Heart left ventricle (tissue), 16 donors: Measurements from ENCODE around the gene GOLGA7B. TPM values are rescaled to one million over a fixed set of nuclear protein-coding genes. Genes with fewer than 3 reads are reported as not detected.

Experiments used
- ATAC-seq, 4 donors: fragments of 200-7000 bp; cut with Tn5 transposase; one replicate each; pipeline ENCODE4 v1.9.1; 2020 to 2022; ENCODE audit warnings: moderate library complexity in 4 of 4, mild to moderate bottlenecking in 3 of 4, moderate number of reproducible peaks in 1 of 4
- DNase-seq, 5 donors: peaks; one replicate each; pipeline ENCODE4 v3.0.0-alpha.2; 2020
- H3K27ac ChIP-seq, 12 donors: fragments of 200-600 bp; sonication (generic) in 4 of 12; one replicate each; pipeline versions ENCODE4 v1.5.0 to v1.8.0; 2016 to 2022; ENCODE audit warnings: mild to moderate bottlenecking in 2 of 12
- H3K27me3 ChIP-seq, 9 donors: fragments of 200-600 bp; sonication (generic) in 2 of 9; one replicate each; pipeline versions ENCODE4 v1.5.1 to v1.8.0; 2016 to 2022; ENCODE audit warnings: mild to moderate bottlenecking in 3 of 9
- H3K36me3 ChIP-seq, 9 donors: fragments of 200-600 bp; sonication (generic) in 2 of 9; one replicate each; pipeline versions ENCODE4 v1.5.0 to v1.8.0; 2018 to 2022; ENCODE audit warnings: mild to moderate bottlenecking in 2 of 9
- H3K4me1 ChIP-seq, 12 donors: fragments of 200-600 bp; sonication (generic) in 4 of 12; one replicate each; pipeline versions ENCODE4 v1.5.0 to v1.8.0; 2016 to 2022; ENCODE audit warnings: mild to moderate bottlenecking in 3 of 12
- H3K4me3 ChIP-seq, 12 donors: fragments of 200-600 bp; sonication (generic) in 4 of 12; one replicate each; pipeline versions ENCODE4 v1.5.0 to v1.8.0; 2017 to 2022; ENCODE audit warnings: mild to moderate bottlenecking in 9 of 12, moderate library complexity in 4 of 12
- H3K9me3 ChIP-seq, 12 donors: fragments of 200-600 bp; sonication (generic) in 4 of 12; one replicate each; pipeline versions ENCODE4 v1.5.0 to v1.8.0; 2016 to 2022; ENCODE audit warnings: mild to moderate bottlenecking in 1 of 12
- CTCF ChIP-seq, 12 donors: fragments of 200-600 bp; sonication (generic) in 4 of 12; IDR thresholded peaks; one replicate each; pipeline versions ENCODE4 v1.5.0 to v1.8.0; 2018 to 2022; ENCODE audit warnings: antibody characterized with exemption in 12 of 12, mild to moderate bottlenecking in 5 of 12
- POLR2A ChIP-seq, 2 donors: fragments of 450-650 bp; IDR thresholded peaks; one replicate each; pipeline ENCODE4 v1.6.1; 2017; ENCODE audit warnings: antibody characterized with exemption in 2 of 2, mild to moderate bottlenecking in 2 of 2, moderate library complexity in 2 of 2
- WGBS, 4 donors: extraction: QIAGEN DNeasy Blood & Tissue Kit in 2 of 4; methylation state at CpG; one replicate each; pipeline versions ENCODE4 v1.1.5 to v1.1.7; 2013 to 2018; 5-methylcytosine and 5-hydroxymethylcytosine counted together
- intact Hi-C, 10 donors: fragments of 100-400 bp; cut with DNase I; formaldehyde crosslinking; loops; one replicate each; pipeline versions ENCODE4 v1.11.1 to v1.14.2; 2022
- polyA plus RNA-seq, 2 donors: library from polyadenylated mRNA; stranded (reverse); fragments of 200-250 nt; gene quantifications; one replicate each; pipeline ENCODE4 v1.2.3, GENCODE V29; 2013
- total RNA-seq, 9 donors: library from RNA; depleted of rRNA in 2 of 9; stranded (reverse); fragments of >200 nt in 2 of 9; fragmentation: NEBNext Ultra II Directional in 3 of 9; extraction: Animal tissue kit (Norgen Biotek cat#: 25700) in 3 of 9; gene quantifications; one replicate each; pipeline versions ENCODE4 v1.1.0 to v1.2.4, GENCODE V29; 2016 to 2023
- donor health status: ischemic (EF 13 %, LVEDD 7.1; RV severe dilation, severe dysfunction).
- donor health status: healthy with polysubstance abuse.
- donor health status: DM: no; HTN: yes; CAD: no.
- donor health status: DM: no; HTN: no; CAD: no.
- donor health status: ischemic (EF 25% LVEDD 6.9; RV normal size, moderate dysfunction).
- donor health status: ischemic (EF 25% LVEDD 5.7; RV mildly dilated, moderate dysfunction).
- donor health status: healthy.
- donor health status: DM: yes; HTN: yes; CAD: no.
- donor health status: ischemic (EF 35%, LVEDD 5.7; RV mildly dilated, moderate dysfunction).
- donor health status: nonischemic (EF 11% LVEDD 7.7; RV severe dilation, severe dysfunction).
- donor health status: DM: yes; HTN: yes; CAD: no.
- donor health status: PGD.
- donor health status: ischemic (EF 29% LVEDD 5.4; RV normal size, mild dysfunction).
- donor health status: nonischemic (EF 23%, LVEDD 6.1; RV moderate dilation, normal function).

Gene GOLGA7B
- total and polyA plus RNA-seq, 11 donors: 0.06 to 1.1 (median 0.16) TPM; not detected in 1

GRCh38 chr10:97827702-97828291, 21.8 kb upstream of the GOLGA7B start:
- DNase-seq (no peak), ATAC-seq (no peak)
- Histone ChIP-seq H3K27ac (no peak overlapping the region), H3K27me3 (peaks cover 0 to 15% (median 0%) of the 10 kb centered on the region in 9 donors), H3K4me1 (no peaks in the 10 kb centered on the region), H3K36me3 (no peaks in the 10 kb centered on the region), H3K9me3 (no peaks in the 10 kb centered on the region), H3K4me3 (no peak overlapping the region)
- intact Hi-C loops: no loop called here
- 34 to 52% (median 42%) methylated on average over 7 to 10 of the region's 10 CpGs for WGBS, 4 donors
- TF ChIP-seq CTCF (IDR thresholded peaks at IDR 0.05) (no peak), POLR2A (IDR thresholded peaks at IDR 0.05) (no peak)

- no peak for TF ChIP-seq CTCF (IDR thresholded peaks at IDR 0.05)
- TF ChIP-seq POLR2A (IDR thresholded peaks at IDR 0.05): no peak
- no peak for ATAC-seq
- no peak for DNase-seq
- H3K4me1 ChIP-seq: no peaks in the 10 kb centered on the region
- no peak overlapping the region for H3K4me3 ChIP-seq
- H3K27ac ChIP-seq: no peak overlapping the region
- intact Hi-C loops: no loop called here
- no peaks in the 10 kb centered on the region for H3K36me3 ChIP-seq
- H3K9me3 ChIP-seq: no peaks in the 10 kb centered on the region
- peaks cover 0 to 20% (median 0%) of the 10 kb centered on the region in 9 donors for H3K27me3 ChIP-seq
- WGBS, 4 donors: 75 to 90% (median 84%) methylated on average over 2 of the region's 2 CpGs
Measured at GRCh38 chr10:97828721-97829120, 20.9 kb upstream of the GOLGA7B start.

- DNase-seq (no peak), ATAC-seq (no peak)
- Histone ChIP-seq H3K27ac (no peak overlapping the region), H3K27me3 (peaks cover 0 to 24% (median 0%) of the 10 kb centered on the region in 9 donors), H3K9me3 (no peaks in the 10 kb centered on the region), H3K36me3 (no peaks in the 10 kb centered on the region), H3K4me1 (no peaks in the 10 kb centered on the region), H3K4me3 (no peak overlapping the region)
- 23 to 33% (median 27%) methylated on average over 3 of the region's 3 CpGs for WGBS, 4 donors
- intact Hi-C loops: no loop called here
- TF ChIP-seq CTCF (IDR thresholded peaks at IDR 0.05) (no peak), POLR2A (IDR thresholded peaks at IDR 0.05) (no peak)
Measured at GRCh38 chr10:97830064-97830463, 19.6 kb upstream of the GOLGA7B start.

GRCh38 chr10:97831259-97831658, 18.4 kb upstream of the GOLGA7B start:
- DNase-seq (no peak), ATAC-seq (no peak)
- H3K27me3 ChIP-seq: peaks cover 0 to 24% (median 0%) of the 10 kb centered on the region in 9 donors
- H3K36me3 ChIP-seq: no peaks in the 10 kb centered on the region
- H3K27ac ChIP-seq: no peak overlapping the region
- intact Hi-C loops: no loop called here
- TF ChIP-seq CTCF (IDR thresholded peaks at IDR 0.05) (no peak), POLR2A (IDR thresholded peaks at IDR 0.05) (no peak)
- WGBS, 4 donors: 60 to 78% (median 68%) methylated on average over 2 of the region's 2 CpGs
- H3K9me3 ChIP-seq: no peaks in the 10 kb centered on the region
- H3K4me1 ChIP-seq: no peaks in the 10 kb centered on the region
- no peak overlapping the region for H3K4me3 ChIP-seq
